OCI-LY3 (cell line): ENCODE measurements around the gene CDNF.

ENCODE experiments used
- H2AFZ ChIP-seq: fragments of 200-600, 300-600 bp; shearing (Covaris generic); 2 replicates; pipeline ENCODE4 v1.6.0; 2014; ENCODE audit warnings: antibody characterized with exemption, low read depth, low read length
- H3K27ac ChIP-seq: fragments of 200-600, 300-600 bp; sonication (generic); 2 replicates; pipeline ENCODE4 v1.5.1; 2014; ENCODE audit warnings: mild to moderate bottlenecking, low read length, moderate library complexity, mixed read lengths
- H3K27me3 ChIP-seq: fragments of 200-600, 300-600 bp; sonication (generic); 2 replicates; pipeline ENCODE4 v1.6.1; 2014; ENCODE audit warnings: low read depth, low read length, mixed read lengths
- H3K36me3 ChIP-seq: fragments of 200-600, 300-600 bp; sonication (generic); replicated peaks from 2 replicates; pipeline ENCODE3; 2014; ENCODE audit warnings: low read depth, low read length, mixed read lengths
- H3K4me1 ChIP-seq: fragments of 300-600, 200-600 bp; sonication (generic); 2 replicates; pipeline ENCODE4 v1.6.1; 2014; ENCODE audit warnings: low read length, mixed read lengths
- H3K4me2 ChIP-seq: fragments of 200-600, 300-600 bp; sonication (generic); 2 replicates; pipeline ENCODE4 v1.6.1; 2014; ENCODE audit warnings: low read length, mixed read lengths
- H3K4me3 ChIP-seq: fragments of 300-600, 200-600 bp; sonication (generic); 2 replicates; pipeline ENCODE4 v1.5.1; 2014; ENCODE audit warnings: antibody characterized with exemption, mild to moderate bottlenecking, low read length, moderate library complexity
- H3K79me2 ChIP-seq: fragments of 300-600, 200-600 bp; shearing (Covaris generic); 2 replicates; pipeline ENCODE4 v1.6.1; 2014; ENCODE audit warnings: mild to moderate bottlenecking, low read length, mixed read lengths
- H3K9ac ChIP-seq: fragments of 300-600, 200-600 bp; shearing (Covaris generic); 2 replicates; pipeline ENCODE4 v1.6.0; 2014; ENCODE audit warnings: mild to moderate bottlenecking, low read length, moderate library complexity
- H3K9me3 ChIP-seq: fragments of 200-600, 300-600 bp; shearing (Covaris generic); 2 replicates; pipeline ENCODE4 v1.6.1; 2014; ENCODE audit warnings: low read length, mixed read lengths; ENCODE audit not compliant: insufficient read depth
- H4K20me1 ChIP-seq: fragments of 200-600, 300-600 bp; sonication (generic); 2 replicates; pipeline ENCODE4 v1.6.1; 2016; ENCODE audit warnings: low read length, mixed read lengths; ENCODE audit not compliant: insufficient read depth
- EZH2phosphoT487 ChIP-seq: fragments of 200-600 bp; shearing (Covaris generic); IDR thresholded peaks from 2 replicates; pipeline ENCODE4 v1.6.1; 2018; ENCODE audit warnings: antibody characterized with exemption, mixed run types, low read depth
- TF ChIP-seq, protein P1 (sequence below): fragments of 200-600, 300-600 bp; sonication (generic); IDR thresholded peaks from 2 replicates; pipeline ENCODE4 v1.5.1; 2014; ENCODE audit warnings: antibody characterized with exemption, low read length, low read depth

The CDNF gene

DNA sequence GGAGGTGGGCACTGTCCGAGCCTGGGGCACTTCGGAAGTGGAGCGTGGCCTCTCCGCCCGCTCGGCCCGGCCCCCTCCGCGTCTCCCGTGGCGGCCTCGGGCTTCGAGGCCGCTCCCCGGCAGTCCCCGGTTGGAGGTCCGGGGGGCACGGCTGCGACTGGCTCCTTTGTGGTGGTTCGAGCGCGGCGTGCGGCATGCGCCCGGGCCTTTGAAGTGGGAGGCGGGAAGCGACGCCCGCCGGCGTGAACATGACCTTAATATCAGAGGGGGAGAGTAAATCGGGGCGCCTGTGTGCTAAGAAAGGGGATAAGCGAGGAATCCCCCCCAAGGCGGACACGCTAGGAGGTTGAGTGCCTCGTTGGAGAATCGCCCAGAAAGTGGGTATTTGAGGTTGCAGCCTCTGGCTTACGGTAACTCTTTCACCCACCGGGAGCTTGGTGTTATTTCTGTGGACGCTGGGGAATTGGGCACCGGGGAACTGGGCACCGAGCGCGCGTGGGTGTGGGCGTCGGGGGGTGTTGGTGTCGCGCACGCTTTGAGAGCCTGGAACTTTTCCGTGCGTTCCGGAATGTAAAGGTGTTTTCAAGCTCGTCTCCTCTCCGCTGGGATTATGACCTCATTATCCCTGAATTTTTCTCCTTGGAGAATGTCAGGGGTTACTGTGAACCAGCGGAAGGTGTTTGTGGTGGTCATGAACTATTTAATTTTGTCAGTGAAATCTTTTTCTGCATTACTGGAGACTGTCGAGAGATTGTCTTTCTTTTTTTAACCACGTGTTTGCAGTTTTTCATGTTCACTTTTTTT is 41.5 kb upstream of the CDNF start:
- H3K36me3 ChIP-seq: peaks cover 10% of the 10 kb centered on the region
- peak overlapping the region; percentile 99 for H3K4me3 ChIP-seq
- no peak for TF ChIP-seq EZH2phosphoT487
- TF ChIP-seq, protein P1, sequence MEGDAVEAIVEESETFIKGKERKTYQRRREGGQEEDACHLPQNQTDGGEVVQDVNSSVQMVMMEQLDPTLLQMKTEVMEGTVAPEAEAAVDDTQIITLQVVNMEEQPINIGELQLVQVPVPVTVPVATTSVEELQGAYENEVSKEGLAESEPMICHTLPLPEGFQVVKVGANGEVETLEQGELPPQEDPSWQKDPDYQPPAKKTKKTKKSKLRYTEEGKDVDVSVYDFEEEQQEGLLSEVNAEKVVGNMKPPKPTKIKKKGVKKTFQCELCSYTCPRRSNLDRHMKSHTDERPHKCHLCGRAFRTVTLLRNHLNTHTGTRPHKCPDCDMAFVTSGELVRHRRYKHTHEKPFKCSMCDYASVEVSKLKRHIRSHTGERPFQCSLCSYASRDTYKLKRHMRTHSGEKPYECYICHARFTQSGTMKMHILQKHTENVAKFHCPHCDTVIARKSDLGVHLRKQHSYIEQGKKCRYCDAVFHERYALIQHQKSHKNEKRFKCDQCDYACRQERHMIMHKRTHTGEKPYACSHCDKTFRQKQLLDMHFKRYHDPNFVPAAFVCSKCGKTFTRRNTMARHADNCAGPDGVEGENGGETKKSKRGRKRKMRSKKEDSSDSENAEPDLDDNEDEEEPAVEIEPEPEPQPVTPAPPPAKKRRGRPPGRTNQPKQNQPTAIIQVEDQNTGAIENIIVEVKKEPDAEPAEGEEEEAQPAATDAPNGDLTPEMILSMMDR: no peak
- peaks cover 28% of the 10 kb centered on the region for H3K4me1 ChIP-seq
- peaks cover 72% of the 10 kb centered on the region for H3K79me2 ChIP-seq
- peak overlapping the region; percentile 48; the same call in 1 of the 2 replicates for H3K27ac ChIP-seq
- 0 out of 2 replicates have a peak overlapping the region, but pooled peaks have one; percentile 20 for H2AFZ ChIP-seq
- 0 out of 2 replicates have a peak, but pooled peaks cover 3% of the 10 kb centered on the region for H4K20me1 ChIP-seq
- peak overlapping the region; percentile 81 for H3K9ac ChIP-seq
- no peaks in the 10 kb centered on the region for H3K27me3 ChIP-seq
- H3K9me3 ChIP-seq: no peaks in the 10 kb centered on the region
- peak overlapping the region; percentile 91 for H3K4me2 ChIP-seq

DNA sequence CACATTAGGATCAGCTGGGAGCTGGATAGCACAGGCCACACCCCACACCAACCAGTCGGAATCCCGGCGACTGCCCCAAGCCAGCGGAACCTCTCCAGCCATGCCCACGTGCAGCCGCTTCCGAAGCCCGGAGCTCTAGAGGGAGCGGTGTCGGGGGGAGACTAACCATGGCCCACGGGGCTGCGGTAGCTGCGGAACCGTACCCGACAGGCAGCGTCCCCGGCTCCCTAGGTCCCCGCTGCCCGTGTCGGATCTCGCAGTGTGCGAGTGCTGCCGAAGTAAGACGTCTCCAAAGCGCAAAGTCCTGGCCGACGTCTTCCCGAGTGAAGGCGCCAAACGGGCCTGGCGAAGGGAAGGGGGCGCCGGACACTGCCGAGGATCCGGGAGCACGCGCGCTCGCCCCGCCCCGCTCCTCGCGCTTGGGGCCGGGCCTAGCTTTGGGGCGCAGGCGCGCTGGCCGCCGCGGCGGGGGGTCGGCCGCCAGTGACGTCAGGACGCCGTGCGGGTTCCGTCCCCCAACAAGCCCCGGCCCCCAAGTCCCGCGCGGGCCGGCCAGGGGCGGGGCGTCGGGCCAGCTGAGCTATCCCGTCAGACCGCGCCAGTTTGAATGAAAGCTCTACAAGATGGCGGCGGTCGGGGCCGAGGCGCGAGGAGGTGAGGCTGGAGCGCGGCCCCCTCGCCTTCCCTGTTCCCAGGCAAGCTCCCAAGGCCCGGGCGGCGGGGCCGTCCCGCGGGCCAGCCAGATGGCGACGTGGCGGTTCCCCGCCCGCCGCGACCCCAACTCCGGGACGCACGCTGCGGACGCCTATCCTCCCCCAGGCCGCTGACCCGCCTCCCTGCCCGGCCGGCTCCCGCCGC is 40.7 kb upstream of the CDNF start, which contains the start of gene SUV39H2:
Gene SUV39H2, plus strand, starts transcription at position 601 of the 858 bp plus-strand sequence. Its CDS starts 23 bp downstream, at position 624.
- H3K4me3 ChIP-seq: peak within 1 kb of the TSS; percentile 99
- no peaks in the 10 kb centered on the region for H3K9me3 ChIP-seq
- H3K27ac ChIP-seq: peak within 1 kb of the TSS; percentile 48; the same call in 1 of the 2 replicates
- peaks cover 64% of the 10 kb centered on the region for H3K79me2 ChIP-seq
- peak within 1 kb of the TSS; percentile 90 for H3K9ac ChIP-seq
- H3K4me1 ChIP-seq: peaks cover 30% of the 10 kb centered on the region
- H3K27me3 ChIP-seq: no peaks in the 10 kb centered on the region
- peak within 1 kb of the TSS; percentile 86 for H2AFZ ChIP-seq
- TF ChIP-seq, protein P1: no peak
- no peak for TF ChIP-seq EZH2phosphoT487
- H3K36me3 ChIP-seq: peaks cover 9% of the 10 kb centered on the region
- 0 out of 2 replicates have a peak, but pooled peaks cover 3% of the 10 kb centered on the region for H4K20me1 ChIP-seq
- peak within 1 kb of the TSS; percentile 92 for H3K4me2 ChIP-seq

DNA sequence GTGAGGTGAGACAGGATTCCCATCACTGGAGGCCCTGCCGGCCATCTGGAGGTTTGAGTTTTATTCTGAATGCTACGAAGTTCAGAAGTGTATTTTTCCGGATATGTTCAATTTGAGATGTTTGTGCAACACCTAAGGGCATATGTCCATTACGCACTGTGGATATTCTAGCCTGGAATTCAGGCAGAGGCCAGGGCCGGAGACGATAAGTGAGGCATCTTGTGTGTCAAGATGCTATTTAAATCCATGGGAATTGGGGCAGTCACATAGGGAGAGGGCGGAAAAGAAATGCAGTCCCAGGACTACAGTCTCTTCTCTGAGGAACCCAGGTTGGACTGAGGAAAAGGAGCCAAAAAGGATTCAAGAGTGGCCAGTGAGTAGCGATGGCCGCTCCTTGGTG is 38.9 kb upstream of the CDNF start:
- peak overlapping the region; percentile 92; the same call in 1 of the 2 replicates for H3K4me2 ChIP-seq
- no peak overlapping the region for H3K4me3 ChIP-seq
- H3K9me3 ChIP-seq: no peaks in the 10 kb centered on the region
- 0 out of 2 replicates have a peak, but pooled peaks cover 2% of the 10 kb centered on the region for H4K20me1 ChIP-seq
- H3K27me3 ChIP-seq: no peaks in the 10 kb centered on the region
- H3K79me2 ChIP-seq: peaks cover 49% of the 10 kb centered on the region
- H3K9ac ChIP-seq: no peak overlapping the region
- H3K36me3 ChIP-seq: peaks cover 7% of the 10 kb centered on the region
- no peak overlapping the region for H2AFZ ChIP-seq
- no peak overlapping the region for H3K27ac ChIP-seq
- peaks cover 32% of the 10 kb centered on the region for H3K4me1 ChIP-seq
- TF ChIP-seq EZH2phosphoT487: no peak
- TF ChIP-seq, protein P1: no peak

DNA sequence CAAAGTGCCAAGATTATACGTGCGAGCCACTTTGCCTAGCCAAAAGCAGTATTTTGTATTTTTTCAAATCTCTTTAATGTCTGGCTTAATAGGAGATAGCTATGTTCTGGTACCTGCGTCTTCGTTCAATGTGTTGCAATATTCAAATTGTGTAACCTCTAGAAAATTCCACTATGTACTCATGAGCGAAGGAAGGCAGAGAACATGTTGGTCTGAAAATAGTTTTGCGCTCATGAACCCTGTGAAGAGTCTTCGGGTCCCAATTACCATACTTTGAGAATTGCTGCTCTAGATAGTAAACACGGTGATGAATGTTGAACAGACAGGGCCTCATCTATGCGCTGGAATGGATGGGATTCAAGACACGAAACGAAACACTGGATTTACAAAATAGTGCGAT is 38.1 kb upstream of the CDNF start:
- no peak for TF ChIP-seq EZH2phosphoT487
- TF ChIP-seq, protein P1: no peak
- peaks cover 40% of the 10 kb centered on the region for H3K79me2 ChIP-seq
- H3K4me1 ChIP-seq: peaks cover 24% of the 10 kb centered on the region
- no peaks in the 10 kb centered on the region for H4K20me1 ChIP-seq
- H3K9ac ChIP-seq: no peak overlapping the region
- peaks cover 3% of the 10 kb centered on the region for H3K36me3 ChIP-seq
- no peaks in the 10 kb centered on the region for H3K27me3 ChIP-seq
- no peak overlapping the region for H3K27ac ChIP-seq
- no peaks in the 10 kb centered on the region for H3K9me3 ChIP-seq
- no peak overlapping the region for H2AFZ ChIP-seq
- no peak overlapping the region for H3K4me3 ChIP-seq
- H3K4me2 ChIP-seq: no peak overlapping the region
